ENCODE results near the gene RNF149. TPM values are rescaled to one million over a fixed set of nuclear protein-coding genes. Genes with fewer than 3 reads are reported as not detected.

The RNF149 gene
- total RNA-seq, 1 experiment from 2014 or later: 40.2 TPM

DNA sequence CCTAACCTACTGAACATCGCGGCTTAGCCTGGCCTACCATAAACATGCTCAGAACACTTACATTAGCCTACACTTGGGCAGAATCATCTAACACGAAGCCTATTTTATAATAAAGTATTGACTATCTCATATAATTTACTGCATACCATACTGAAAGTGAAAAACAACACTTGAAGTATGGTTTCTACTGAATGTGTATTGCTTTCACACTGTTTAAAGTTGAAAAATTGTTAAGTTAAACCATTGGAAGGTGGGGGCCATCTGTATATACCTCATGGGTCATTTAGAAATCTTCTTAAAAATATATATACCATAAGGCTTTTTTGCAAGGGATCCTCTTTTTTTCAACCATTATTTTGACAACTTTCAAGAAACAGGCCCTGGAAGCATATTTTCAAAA lies 16.5 kb downstream of the RNF149 start (continued):
- TF ChIP-seq, protein P1, sequence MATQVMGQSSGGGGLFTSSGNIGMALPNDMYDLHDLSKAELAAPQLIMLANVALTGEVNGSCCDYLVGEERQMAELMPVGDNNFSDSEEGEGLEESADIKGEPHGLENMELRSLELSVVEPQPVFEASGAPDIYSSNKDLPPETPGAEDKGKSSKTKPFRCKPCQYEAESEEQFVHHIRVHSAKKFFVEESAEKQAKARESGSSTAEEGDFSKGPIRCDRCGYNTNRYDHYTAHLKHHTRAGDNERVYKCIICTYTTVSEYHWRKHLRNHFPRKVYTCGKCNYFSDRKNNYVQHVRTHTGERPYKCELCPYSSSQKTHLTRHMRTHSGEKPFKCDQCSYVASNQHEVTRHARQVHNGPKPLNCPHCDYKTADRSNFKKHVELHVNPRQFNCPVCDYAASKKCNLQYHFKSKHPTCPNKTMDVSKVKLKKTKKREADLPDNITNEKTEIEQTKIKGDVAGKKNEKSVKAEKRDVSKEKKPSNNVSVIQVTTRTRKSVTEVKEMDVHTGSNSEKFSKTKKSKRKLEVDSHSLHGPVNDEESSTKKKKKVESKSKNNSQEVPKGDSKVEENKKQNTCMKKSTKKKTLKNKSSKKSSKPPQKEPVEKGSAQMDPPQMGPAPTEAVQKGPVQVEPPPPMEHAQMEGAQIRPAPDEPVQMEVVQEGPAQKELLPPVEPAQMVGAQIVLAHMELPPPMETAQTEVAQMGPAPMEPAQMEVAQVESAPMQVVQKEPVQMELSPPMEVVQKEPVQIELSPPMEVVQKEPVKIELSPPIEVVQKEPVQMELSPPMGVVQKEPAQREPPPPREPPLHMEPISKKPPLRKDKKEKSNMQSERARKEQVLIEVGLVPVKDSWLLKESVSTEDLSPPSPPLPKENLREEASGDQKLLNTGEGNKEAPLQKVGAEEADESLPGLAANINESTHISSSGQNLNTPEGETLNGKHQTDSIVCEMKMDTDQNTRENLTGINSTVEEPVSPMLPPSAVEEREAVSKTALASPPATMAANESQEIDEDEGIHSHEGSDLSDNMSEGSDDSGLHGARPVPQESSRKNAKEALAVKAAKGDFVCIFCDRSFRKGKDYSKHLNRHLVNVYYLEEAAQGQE (IDR thresholded peaks at IDR 0.05; ENCODE audit: low read depth): no peak
- TF ChIP-seq POLR2AphosphoS5 (IDR thresholded peaks at IDR 0.05; ENCODE audit: low read depth, low read length): no peak
- no peak for TF ChIP-seq POLR2A (IDR thresholded peaks at IDR 0.05; ENCODE audit: borderline replicate concordance, extremely low read depth, insufficient read depth, insufficient read length)
- TF ChIP-seq SP1 (IDR thresholded peaks at IDR 0.05; ENCODE audit: low read depth): no peak
- no peak for TF ChIP-seq JUND (IDR thresholded peaks at IDR 0.05)
- no peak for TF ChIP-seq SRF (IDR thresholded peaks at IDR 0.05; ENCODE audit: low read depth)
- no peak for TF ChIP-seq ELF1 (IDR thresholded peaks at IDR 0.05; ENCODE audit: borderline replicate concordance, low read depth)
- TF ChIP-seq RAD21 (IDR thresholded peaks at IDR 0.05; ENCODE audit: low read depth): no peak
- TF ChIP-seq YY1 (IDR thresholded peaks at IDR 0.05; ENCODE audit: extremely low read depth, insufficient replicate concordance, low read depth, low read length): no peak

DNA sequence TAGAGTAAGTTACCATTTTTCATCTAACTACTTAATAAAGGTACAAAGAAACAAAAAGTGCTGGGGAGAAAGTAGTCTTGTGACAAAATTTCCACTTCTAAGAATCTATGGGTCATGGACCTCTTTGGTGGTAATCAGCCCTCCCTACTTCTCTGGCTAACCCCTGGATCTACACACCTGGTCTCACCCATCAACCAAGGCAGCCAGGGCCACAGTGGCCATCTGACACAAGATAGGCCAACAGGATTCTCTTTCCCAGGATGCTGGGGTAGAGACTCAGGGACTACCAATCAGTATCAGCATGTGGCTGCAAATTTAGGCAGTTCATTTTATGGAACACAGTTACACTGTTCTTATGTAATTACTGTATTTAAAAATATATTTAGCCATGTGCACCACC lies 17.8 kb downstream of the RNF149 start:
- peaks cover 20 to 28% of the 10 kb centered on the region in 2 experiments; a peak in 3 of 4 replicates for H3K36me3 ChIP-seq (ENCODE audit: control insufficient read depth in 1 of 2, insufficient read depth in 2 of 2, low read length in 2 of 2)
- ATAC-seq (no peak), DNase-seq (ENCODE audit: low read depth, low spot score) (no peak)
- no peaks in the 10 kb centered on the region for H3K9me3 ChIP-seq (ENCODE audit: control insufficient read depth in 1 of 2, insufficient read depth in 1 of 2, low read depth in 1 of 2, low read length in 2 of 2)
- peaks cover 47% of the 10 kb centered on the region for H3K79me2 ChIP-seq (ENCODE audit: insufficient read depth, low read length)
- no TSS peak for BruUV-seq (replicated peaks)
- no peaks in the 10 kb centered on the region for H3K27me3 ChIP-seq (ENCODE audit: insufficient read depth, low read length)
- ChIA-PET RAD21 (ENCODE audit: low non-redundant PET in 1 of 2, low total read pairs in 2 of 2, uncharacterized antibody in 2 of 2, unreplicated experiment in 2 of 2) (no interaction called here), POLR2A (no interaction called here), CTCF (no interaction called here)
- H3K4me2 ChIP-seq (ENCODE audit: low read length): no peak overlapping the region
- TF ChIP-seq POLR2A (IDR thresholded peaks at IDR 0.05; ENCODE audit: borderline replicate concordance, extremely low read depth, insufficient read depth, insufficient read length): no peak
- H3K4me1 ChIP-seq (ENCODE audit: control insufficient read depth in 1 of 2, insufficient read depth in 2 of 2, low read length in 2 of 2): no peaks in the 10 kb centered on the region
- H2AFZ ChIP-seq (ENCODE audit: low read depth, low read length, poor library complexity, severe bottlenecking): no peak overlapping the region
- no peak overlapping the region for H3K4me3 ChIP-seq (replicated peaks in 1 of 2; ENCODE audit: low read depth in 1 of 2, low read length in 2 of 2)
- intact Hi-C loops (cut with micrococcal nuclease): no loop called here
- no peaks in the 10 kb centered on the region for H4K20me1 ChIP-seq (ENCODE audit: insufficient read depth)
- no peaks in the 10 kb centered on the region for H3K9me2 ChIP-seq (ENCODE audit: insufficient read depth)
- H3K9ac ChIP-seq (ENCODE audit: low read length): no peak overlapping the region
- H3K27ac ChIP-seq (ENCODE audit: low read depth, low read length): no peak overlapping the region

Data from HCT116 (cell line).